WERI-Rb-1 (cell line): Measurements from ENCODE around the gene C6orf120.

Experiments used
- DNase-seq: peaks from one replicate; pipeline ENCODE4 v3.0.0-alpha.2; 2020
- H3K27ac ChIP-seq: fragments of 250-450 bp; sonication (Bioruptor Pico); 2 replicates; pipeline ENCODE4 v1.5.1; 2020; ENCODE audit warnings: mild to moderate bottlenecking, moderate library complexity
- H3K27me3 ChIP-seq: fragments of 250-450 bp; sonication (Bioruptor Pico); 2 replicates; pipeline ENCODE4 v1.5.1; 2021; ENCODE audit warnings: mild to moderate bottlenecking, low read depth, moderate library complexity; ENCODE audit not compliant: insufficient read depth, severe bottlenecking
- H3K36me3 ChIP-seq: fragments of 250-450 bp; sonication (Bioruptor Pico); 2 replicates; pipeline ENCODE4 v1.5.1; 2020; ENCODE audit warnings: mild to moderate bottlenecking, moderate library complexity
- H3K4me3 ChIP-seq: 2 replicates; pipeline ENCODE4 v1.5.1; 2011; ENCODE audit warnings: low read depth, mild to moderate bottlenecking, control low read depth, low read length
- H3K9me3 ChIP-seq: fragments of 250-450 bp; sonication (Bioruptor Pico); 2 replicates; pipeline ENCODE4 v1.5.1; 2021; ENCODE audit warnings: mild to moderate bottlenecking, moderate library complexity; ENCODE audit not compliant: severe bottlenecking
- TF ChIP-seq, protein P1 (sequence below): IDR thresholded peaks from 2 replicates; pipeline ENCODE4 v1.5.1; 2011; ENCODE audit warnings: low read depth, mild to moderate bottlenecking, control low read depth, inconsistent platforms, low read length

Gene C6orf120

DNA sequence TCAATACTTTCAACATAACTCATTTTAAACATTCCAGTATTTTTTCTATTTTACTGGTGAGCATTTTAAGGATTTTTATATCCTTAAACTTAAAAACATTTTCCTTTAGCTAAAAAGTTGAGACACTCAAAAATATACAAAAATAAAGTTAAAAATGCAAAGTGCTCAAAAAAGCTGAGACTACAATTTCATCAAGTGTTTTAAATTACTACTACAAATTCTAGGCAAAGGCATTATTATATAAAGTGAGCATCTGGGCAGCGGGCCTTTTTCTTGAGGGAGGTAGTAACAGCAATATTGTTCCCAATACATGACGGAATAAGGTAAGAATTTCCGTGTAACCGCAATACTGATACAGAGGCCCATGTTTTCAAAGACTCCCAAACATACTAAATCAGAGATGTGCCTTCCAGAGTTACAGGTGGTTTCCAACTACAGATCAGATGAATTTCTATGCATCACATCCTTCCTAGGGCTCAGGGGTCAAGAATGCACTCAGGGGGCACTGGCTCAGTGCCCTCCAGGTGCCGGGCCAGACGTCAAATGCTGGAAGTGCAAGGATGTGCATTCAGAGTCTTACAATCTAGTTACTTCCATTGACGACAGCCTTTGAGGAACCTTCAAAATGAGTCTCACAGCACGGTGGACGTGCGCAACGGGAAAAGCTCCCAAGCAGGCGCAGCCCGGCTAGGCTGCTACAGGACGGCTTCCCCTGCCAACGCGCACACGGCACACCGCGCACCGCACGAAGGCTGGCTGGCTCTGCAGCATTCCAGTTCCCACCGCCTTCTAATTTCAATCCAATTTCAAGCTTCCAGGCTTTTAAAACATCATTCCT lies 20.7 kb downstream of the C6orf120 start:
- no peaks in the 10 kb centered on the region for H3K27me3 ChIP-seq
- H3K9me3 ChIP-seq = no peaks in the 10 kb centered on the region
- H3K36me3 ChIP-seq = peaks cover 21% of the 10 kb centered on the region
- TF ChIP-seq, protein P1, sequence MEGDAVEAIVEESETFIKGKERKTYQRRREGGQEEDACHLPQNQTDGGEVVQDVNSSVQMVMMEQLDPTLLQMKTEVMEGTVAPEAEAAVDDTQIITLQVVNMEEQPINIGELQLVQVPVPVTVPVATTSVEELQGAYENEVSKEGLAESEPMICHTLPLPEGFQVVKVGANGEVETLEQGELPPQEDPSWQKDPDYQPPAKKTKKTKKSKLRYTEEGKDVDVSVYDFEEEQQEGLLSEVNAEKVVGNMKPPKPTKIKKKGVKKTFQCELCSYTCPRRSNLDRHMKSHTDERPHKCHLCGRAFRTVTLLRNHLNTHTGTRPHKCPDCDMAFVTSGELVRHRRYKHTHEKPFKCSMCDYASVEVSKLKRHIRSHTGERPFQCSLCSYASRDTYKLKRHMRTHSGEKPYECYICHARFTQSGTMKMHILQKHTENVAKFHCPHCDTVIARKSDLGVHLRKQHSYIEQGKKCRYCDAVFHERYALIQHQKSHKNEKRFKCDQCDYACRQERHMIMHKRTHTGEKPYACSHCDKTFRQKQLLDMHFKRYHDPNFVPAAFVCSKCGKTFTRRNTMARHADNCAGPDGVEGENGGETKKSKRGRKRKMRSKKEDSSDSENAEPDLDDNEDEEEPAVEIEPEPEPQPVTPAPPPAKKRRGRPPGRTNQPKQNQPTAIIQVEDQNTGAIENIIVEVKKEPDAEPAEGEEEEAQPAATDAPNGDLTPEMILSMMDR = no peak
- DNase-seq = no peak
- peak overlapping the region; percentile 92 for H3K4me3 ChIP-seq
- no peak overlapping the region for H3K27ac ChIP-seq

DNA sequence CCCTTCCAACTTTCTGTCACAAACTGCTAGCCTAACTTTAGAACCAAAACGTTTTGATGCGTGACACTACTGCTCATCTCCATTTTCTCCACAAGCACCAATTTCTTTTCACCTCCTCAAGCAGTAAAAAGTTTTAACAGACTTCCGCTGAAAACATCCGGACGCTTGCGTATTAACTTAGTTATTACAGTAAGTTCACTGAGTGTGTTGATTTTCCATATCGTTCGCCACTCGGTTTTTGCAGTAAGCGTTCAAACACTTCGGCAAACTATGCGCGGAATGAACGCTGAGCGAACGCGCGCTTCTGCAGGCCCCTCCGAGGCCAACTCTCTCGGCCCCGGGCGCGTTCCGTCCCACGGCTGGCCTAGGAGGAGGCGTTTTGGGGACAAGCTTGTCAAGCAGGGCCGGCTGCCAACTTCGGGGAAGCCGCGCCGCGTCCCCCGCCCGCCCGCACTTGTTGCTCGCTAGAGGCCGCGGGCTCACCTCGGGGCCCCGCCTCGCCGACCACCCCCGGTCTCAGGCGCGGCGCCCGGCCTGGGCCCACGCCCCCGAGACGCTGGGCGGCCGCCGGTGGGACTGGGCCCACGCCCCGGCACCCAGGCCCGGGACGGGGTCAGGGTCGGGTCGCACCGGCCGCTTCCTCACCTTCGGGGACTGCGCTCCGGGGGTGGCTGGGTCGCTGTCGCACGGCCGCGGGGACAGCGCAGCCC lies 21.4 kb downstream of the C6orf120 start:
- TF ChIP-seq, protein P1 = no peak
- Histone ChIP-seq H3K27me3 (no peaks in the 10 kb centered on the region), H3K36me3 (peaks cover 19% of the 10 kb centered on the region), H3K4me3 (peak overlapping the region; percentile 92), H3K9me3 (no peaks in the 10 kb centered on the region), H3K27ac (peak overlapping the region; percentile 47)
- peak; percentile 38 for DNase-seq

DNA sequence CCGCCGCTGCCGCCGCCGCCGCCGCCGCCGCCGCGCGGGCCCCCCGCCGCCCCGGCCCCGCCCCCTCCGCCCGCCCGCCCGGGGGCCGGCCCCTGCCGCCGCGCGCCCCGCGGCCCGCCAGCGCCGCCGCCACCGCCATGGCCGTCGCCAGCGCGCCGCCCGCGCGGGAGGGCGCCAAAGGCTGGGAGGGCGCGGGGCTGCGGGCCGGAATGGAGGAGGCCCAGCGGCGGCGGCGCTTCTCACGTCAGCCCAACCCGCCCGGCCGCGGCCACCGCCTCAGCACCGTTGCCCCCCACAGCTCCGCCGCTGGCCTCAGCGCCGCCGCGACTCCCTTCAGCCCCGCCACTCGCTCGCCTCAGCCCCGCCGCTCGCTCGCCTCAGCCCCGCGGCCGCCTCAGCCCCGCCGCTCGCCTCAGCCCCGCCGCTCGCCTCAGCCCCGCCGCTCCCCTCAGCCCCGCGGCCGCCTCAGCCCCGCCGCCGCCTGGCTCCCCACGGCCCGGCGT lies 22.1 kb downstream of the C6orf120 start:
- peak; percentile 22 for DNase-seq
- Histone ChIP-seq H3K27ac (peak overlapping the region; percentile 93), H3K27me3 (no peaks in the 10 kb centered on the region), H3K4me3 (peak overlapping the region; percentile 28; the same call in 1 of the 2 replicates), H3K36me3 (peaks cover 13% of the 10 kb centered on the region; the same call in 1 of the 2 replicates), H3K9me3 (no peaks in the 10 kb centered on the region)
- TF ChIP-seq, protein P1 = no peak

DNA sequence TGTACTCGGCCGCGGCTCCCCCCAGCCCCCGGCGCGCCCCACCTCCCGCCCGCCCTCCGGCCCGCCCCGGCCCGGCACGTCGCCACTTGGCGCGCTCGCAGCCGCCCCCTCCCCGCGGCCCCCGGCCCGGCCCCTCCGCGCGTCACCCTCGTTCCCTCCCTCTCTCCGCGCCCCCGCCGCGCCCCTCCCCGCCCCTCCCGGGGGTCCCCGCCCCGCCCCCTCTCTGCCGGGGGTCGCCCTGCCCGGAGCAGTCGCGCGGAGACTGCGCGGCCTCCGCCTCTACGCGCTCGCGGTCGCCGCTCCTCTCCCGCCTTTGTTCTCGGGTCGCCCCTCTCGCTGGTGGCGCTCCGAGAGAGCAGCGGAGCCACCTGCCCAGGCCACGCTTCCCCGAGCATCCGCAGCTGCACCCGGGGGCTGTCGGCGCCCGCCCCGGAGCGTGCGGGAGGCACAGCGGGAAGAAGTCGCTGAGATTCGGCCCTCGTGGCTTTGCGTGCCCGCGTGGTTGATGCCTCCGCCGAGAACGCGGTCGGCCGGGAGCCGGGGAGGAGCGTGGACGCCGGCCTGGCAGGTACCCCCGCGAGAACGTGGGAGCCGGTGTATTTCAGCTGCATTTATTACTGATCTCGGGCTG lies 22.7 kb downstream of the C6orf120 start, which contains the start of gene PHF10:
TSS of gene PHF10 (minus strand) at position 7 of the 631 bp plus-strand sequence. CDS start 569 bp downstream, outside the sequence.
- TF ChIP-seq, protein P1 = no peak
- Histone ChIP-seq H3K27me3 (no peaks in the 10 kb centered on the region), H3K27ac (peak within 1 kb of the TSS; percentile 99), H3K9me3 (no peaks in the 10 kb centered on the region), H3K4me3 (peak within 1 kb of the TSS; percentile 92), H3K36me3 (peaks cover 8% of the 10 kb centered on the region; the same call in 1 of the 2 replicates)
- peak; percentile 82 for DNase-seq

DNA sequence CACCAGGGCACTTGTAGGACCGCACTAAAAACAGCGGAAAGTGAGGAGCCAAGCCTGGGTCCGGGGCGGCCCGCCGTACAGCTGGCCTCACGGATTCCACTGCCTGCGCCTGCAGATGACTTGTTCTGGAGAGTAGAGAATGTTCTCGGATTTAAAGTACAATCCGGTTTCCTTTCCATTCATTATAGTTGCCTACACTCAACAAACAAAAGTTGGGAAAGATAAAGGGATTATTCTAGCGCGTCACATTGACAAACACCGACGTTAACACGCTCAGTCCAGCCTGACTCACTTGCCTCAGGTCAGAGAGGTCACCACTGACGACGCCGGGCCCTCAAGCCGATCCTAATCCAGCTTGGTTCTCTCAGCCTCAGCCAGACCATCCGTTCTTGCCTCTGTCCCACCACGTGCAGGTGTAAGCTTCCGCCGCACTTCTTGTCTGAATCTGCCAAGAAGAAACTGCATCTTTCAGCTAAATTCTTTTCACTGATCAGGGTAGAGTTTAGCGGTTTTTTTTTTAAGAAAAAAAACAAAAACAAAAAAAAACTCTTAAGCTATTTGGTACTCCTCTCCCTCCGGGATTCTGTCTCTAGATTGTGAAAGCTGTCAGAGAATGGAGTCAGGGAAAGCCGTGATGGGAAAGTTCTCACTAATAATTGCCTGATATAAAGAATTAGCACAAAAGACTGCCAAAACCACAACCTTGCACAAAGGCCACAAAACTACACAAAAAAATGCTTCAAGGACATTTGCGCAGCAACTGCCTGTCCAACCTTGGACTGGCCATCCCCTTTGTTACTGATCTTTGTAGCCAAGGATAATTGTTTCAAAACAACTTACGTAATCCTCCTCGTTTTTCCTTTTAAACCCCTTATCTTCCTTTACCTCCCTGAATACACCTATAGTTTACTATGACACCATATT lies 23.5 kb downstream of the C6orf120 start:
- TF ChIP-seq, protein P1 = no peak
- DNase-seq = peak; percentile 77
- peak overlapping the region; percentile 99 for H3K27ac ChIP-seq

More for the DNA sequence above, 23.5 kb downstream of the C6orf120 start:
- Histone ChIP-seq H3K36me3 (peaks cover 5% of the 10 kb centered on the region; the same call in 1 of the 2 replicates), H3K4me3 (peak overlapping the region; percentile 77), H3K9me3 (no peaks in the 10 kb centered on the region), H3K27me3 (no peaks in the 10 kb centered on the region)
